HK-2 (cell line): Measurements from ENCODE around the gene DNAJB4.

Source experiments
- DNase-seq: peaks from one replicate; pipeline ENCODE4 v3.0.0-alpha.2; 2018; ENCODE audit not compliant: unreplicated experiment

The DNAJB4 gene

GRCh38 chr1:78038071-78038470, 33.3 kb downstream of the DNAJB4 start:
- no peak for DNase-seq

- DNase-seq = no peak
Observed at GRCh38 chr1:78038491-78038939, 33.8 kb downstream of the DNAJB4 start.

- DNase-seq = no peak
Observed at GRCh38 chr1:78040484-78041089, 35.8 kb downstream of the DNAJB4 start.

GRCh38 chr1:78043436-78043835, 38.7 kb downstream of the DNAJB4 start:
- no peak for DNase-seq

GRCh38 chr1:78044796-78045562, 40.2 kb downstream of the DNAJB4 start:
- no peak for DNase-seq

- DNase-seq = no peak
Observed at GRCh38 chr1:78045563-78045925, 40.8 kb downstream of the DNAJB4 start.

- no peak for DNase-seq
Observed at GRCh38 chr1:78045926-78046778, 41.4 kb downstream of the DNAJB4 start, which contains the start of gene GIPC2. Gene GIPC2, plus strand, starts transcription at chr1:78045966. Its CDS starts 129 bp downstream, at chr1:78046095.

- DNase-seq = no peak
Observed at GRCh38 chr1:78047106-78047505, 42.4 kb downstream of the DNAJB4 start.

- DNase-seq = no peak
Observed at GRCh38 chr1:78047631-78048030, 42.9 kb downstream of the DNAJB4 start.

- DNase-seq = no peak
Observed at GRCh38 chr1:78048446-78048845, 43.7 kb downstream of the DNAJB4 start.

- no peak for DNase-seq
Observed at GRCh38 chr1:78049396-78049795, 44.7 kb downstream of the DNAJB4 start.

GRCh38 chr1:78051005-78051404, 46.3 kb downstream of the DNAJB4 start:
- DNase-seq = no peak

- DNase-seq = no peak
Observed at GRCh38 chr1:78052685-78053405, 48.1 kb downstream of the DNAJB4 start.

GRCh38 chr1:78053498-78053897, 48.8 kb downstream of the DNAJB4 start:
- no peak for DNase-seq

- DNase-seq = no peak
Observed at GRCh38 chr1:78054559-78054958, 49.8 kb downstream of the DNAJB4 start.

GRCh38 chr1:78054972-78055371, 50.2 kb downstream of the DNAJB4 start:
- DNase-seq = no peak

GRCh38 chr1:78055565-78056132, 50.9 kb downstream of the DNAJB4 start:
- DNase-seq = no peak

- DNase-seq = no peak
Observed at GRCh38 chr1:78058670-78059069, 53.9 kb downstream of the DNAJB4 start.

GRCh38 chr1:78060857-78061563, 56.3 kb downstream of the DNAJB4 start:
- no peak for DNase-seq

- no peak for DNase-seq
Observed at GRCh38 chr1:78061825-78062523, 57.2 kb downstream of the DNAJB4 start.
